CD14-positive monocyte (primary cell): ENCODE measurements around the gene CRIM1. TPM values are rescaled to one million over a fixed set of nuclear protein-coding genes. Genes with fewer than 3 reads are reported as not detected.

Experiments used
- DNase-seq, 3 donors: peaks; one replicate each; pipeline ENCODE4 v3.0.0-alpha.2; 2011 to 2022
- H2AFZ ChIP-seq: 2 replicates; pipeline ENCODE4 v1.6.0; 2012; ENCODE audit warnings: mild to moderate bottlenecking, low read depth, low read length, inconsistent platforms; ENCODE audit not compliant: insufficient read depth, poor library complexity, severe bottlenecking
- H3K27ac ChIP-seq, 2 donors: 1 replicate in 1 of 2; 2 replicates in 1 of 2; pipeline ENCODE4 v1.5.1; 2012 to 2013; ENCODE audit warnings: low read length in 2 of 2, control low read depth in 1 of 2, inconsistent platforms in 1 of 2, low read depth in 1 of 2, mild to moderate bottlenecking in 1 of 2
- H3K27me3 ChIP-seq, 2 donors: one replicate each; pipeline versions ENCODE4 v1.6.0 to v1.6.1; 2011 to 2013; ENCODE audit warnings: low read length in 2 of 2; ENCODE audit not compliant: control insufficient read depth in 2 of 2, insufficient read depth in 2 of 2
- H3K36me3 ChIP-seq, 2 donors: replicated peaks in 1 of 2; 1 replicate in 1 of 2; 2 replicates in 1 of 2; pipeline versions ENCODE4 v1.5.1 to v1.6.1; 2012 to 2013; ENCODE audit warnings: low read length in 2 of 2, control low read depth in 1 of 2, inconsistent platforms in 1 of 2, mild to moderate bottlenecking in 1 of 2; ENCODE audit not compliant: insufficient read depth in 2 of 2, control insufficient read depth in 1 of 2
- H3K4me1 ChIP-seq, 2 donors: 1 replicate in 1 of 2; 2 replicates in 1 of 2; pipeline versions ENCODE4 v1.5.1 to v1.6.1; 2012 to 2013; ENCODE audit warnings: low read length in 2 of 2, control low read depth in 1 of 2, inconsistent platforms in 1 of 2, mild to moderate bottlenecking in 1 of 2, moderate library complexity in 1 of 2; ENCODE audit not compliant: insufficient read depth in 2 of 2, control insufficient read depth in 1 of 2
- H3K4me2 ChIP-seq: replicated peaks from 2 replicates; pipeline ENCODE3; 2012; ENCODE audit warnings: low read length, moderate library complexity, mild to moderate bottlenecking; ENCODE audit not compliant: poor library complexity, severe bottlenecking; ENCODE audit errors: extremely low read depth
- H3K4me3 ChIP-seq, 3 experiments: fragments of 200-600 bp in 1 of 3; sonication (generic) in 1 of 3; replicated peaks in 1 of 3; 1 replicate in 2 of 3; 2 replicates in 1 of 3; pipeline ENCODE4 v1.5.1; 2011 to 2013; ENCODE audit warnings: low read length in 3 of 3, mild to moderate bottlenecking in 3 of 3, control low read depth in 2 of 3, low read depth in 2 of 3, inconsistent platforms in 1 of 3, moderate library complexity in 1 of 3
- H3K79me2 ChIP-seq: 2 replicates; pipeline ENCODE4 v1.6.0; 2012; ENCODE audit warnings: mild to moderate bottlenecking, control low read depth, inconsistent platforms, low read length, moderate library complexity; ENCODE audit not compliant: insufficient read depth
- H3K9ac ChIP-seq: 2 replicates; pipeline ENCODE4 v1.6.0; 2017; ENCODE audit warnings: low read length, mild to moderate bottlenecking; ENCODE audit not compliant: insufficient read depth, poor library complexity, severe bottlenecking
- H3K9me3 ChIP-seq, 2 donors: replicated peaks in 1 of 2; 1 replicate in 1 of 2; 2 replicates in 1 of 2; pipeline versions ENCODE4 v1.5.1 to v1.6.1; 2012 to 2013; ENCODE audit warnings: low read length in 2 of 2, control low read depth in 1 of 2; ENCODE audit not compliant: control insufficient read depth in 1 of 2, insufficient read depth in 1 of 2
- H4K20me1 ChIP-seq: 2 replicates; pipeline ENCODE4 v1.6.0; 2012; ENCODE audit warnings: mild to moderate bottlenecking, low read length, control low read depth, moderate library complexity; ENCODE audit not compliant: insufficient read depth
- H3K27ac Mint-ChIP-seq, 7 donors: one replicate each; pipeline ENCODE4 v1.8.0; 2020; ENCODE audit warnings: mild to moderate bottlenecking in 7 of 7, mixed read lengths in 7 of 7, moderate library complexity in 6 of 7, inconsistent platforms in 2 of 7
- H3K27me3 Mint-ChIP-seq, 3 donors: one replicate each; pipeline ENCODE4 v1.8.0; 2021 to 2022; ENCODE audit warnings: low read depth in 3 of 3, mild to moderate bottlenecking in 3 of 3, mixed read lengths in 3 of 3, moderate library complexity in 3 of 3, inconsistent platforms in 1 of 3
- H3K36me3 Mint-ChIP-seq, 2 donors: one replicate each; pipeline ENCODE4 v1.8.0; 2020; ENCODE audit warnings: mixed read lengths in 2 of 2, inconsistent platforms in 1 of 2, mild to moderate bottlenecking in 1 of 2
- H3K4me1 Mint-ChIP-seq: one replicate; pipeline ENCODE4 v1.8.0; 2020; ENCODE audit warnings: mild to moderate bottlenecking, mixed read lengths
- H3K4me3 Mint-ChIP-seq, 2 donors: one replicate each; pipeline ENCODE4 v1.8.0; 2020; ENCODE audit warnings: mild to moderate bottlenecking in 2 of 2, mixed read lengths in 2 of 2, moderate library complexity in 1 of 2
- H3K9me3 Mint-ChIP-seq, 7 donors: one replicate each; pipeline ENCODE4 v1.8.0; 2020 to 2022; ENCODE audit warnings: mixed read lengths in 7 of 7, mild to moderate bottlenecking in 6 of 7, moderate library complexity in 6 of 7, inconsistent platforms in 2 of 7
- WGBS: methylation state at CpG from one replicate; pipeline ENCODE4 v1.1.5; 2013; ENCODE audit warnings: missing lambda C conversion rate; ENCODE audit not compliant: insufficient coverage; 5-methylcytosine and 5-hydroxymethylcytosine counted together
- intact Hi-C, 2 donors: fragments of 100-400 bp; cut with micrococcal nuclease; formaldehyde crosslinking; loops; one replicate each; pipeline versions ENCODE4 v1.15.0 to v1.15.1; 2023
- polyA plus RNA-seq, 3 donors: library from polyadenylated mRNA; depleted of rRNA in 1 of 3; unstranded in 2 of 3; stranded (reverse) in 1 of 3; fragments of 300-500 nt in 2 of 3; fragments of >200 nt in 1 of 3; fragmentation: Illumina TruSeq in 2 of 3; gene quantifications; 1 replicate in 2 of 3; 2 replicates in 1 of 3; pipeline ENCODE4 v1.2.3, GENCODE V29; 2012 to 2021
- TF ChIP-seq, protein P1 (sequence below): fragments of 200-600 bp; IDR thresholded peaks from one replicate; pipeline ENCODE4 v1.8.0; 2022; ENCODE audit warnings: antibody characterized with exemption, mild to moderate bottlenecking

Gene CRIM1
- polyA plus RNA-seq, 3 donors = 0.08 to 0.27 TPM; not detected in 1

- no peak for DNase-seq
- Histone ChIP-seq H3K4me2 (no peak overlapping the region), H3K4me1 (no peaks in the 10 kb centered on the region), H3K9ac (no peak overlapping the region), H3K36me3 (no peaks in the 10 kb centered on the region), H4K20me1 (no peaks in the 10 kb centered on the region), H3K4me3 (no peak overlapping the region), H3K79me2 (no peaks in the 10 kb centered on the region), H3K9me3 (no peaks in the 10 kb centered on the region), H3K27ac (no peak overlapping the region), H2AFZ (no peak overlapping the region), H3K27me3 (no peaks in the 10 kb centered on the region)
- H3K4me3 Mint-ChIP-seq = no peak overlapping the region
- TF ChIP-seq, protein P1, sequence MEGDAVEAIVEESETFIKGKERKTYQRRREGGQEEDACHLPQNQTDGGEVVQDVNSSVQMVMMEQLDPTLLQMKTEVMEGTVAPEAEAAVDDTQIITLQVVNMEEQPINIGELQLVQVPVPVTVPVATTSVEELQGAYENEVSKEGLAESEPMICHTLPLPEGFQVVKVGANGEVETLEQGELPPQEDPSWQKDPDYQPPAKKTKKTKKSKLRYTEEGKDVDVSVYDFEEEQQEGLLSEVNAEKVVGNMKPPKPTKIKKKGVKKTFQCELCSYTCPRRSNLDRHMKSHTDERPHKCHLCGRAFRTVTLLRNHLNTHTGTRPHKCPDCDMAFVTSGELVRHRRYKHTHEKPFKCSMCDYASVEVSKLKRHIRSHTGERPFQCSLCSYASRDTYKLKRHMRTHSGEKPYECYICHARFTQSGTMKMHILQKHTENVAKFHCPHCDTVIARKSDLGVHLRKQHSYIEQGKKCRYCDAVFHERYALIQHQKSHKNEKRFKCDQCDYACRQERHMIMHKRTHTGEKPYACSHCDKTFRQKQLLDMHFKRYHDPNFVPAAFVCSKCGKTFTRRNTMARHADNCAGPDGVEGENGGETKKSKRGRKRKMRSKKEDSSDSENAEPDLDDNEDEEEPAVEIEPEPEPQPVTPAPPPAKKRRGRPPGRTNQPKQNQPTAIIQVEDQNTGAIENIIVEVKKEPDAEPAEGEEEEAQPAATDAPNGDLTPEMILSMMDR = no peak
- WGBS = 92% methylated on average over 2 of the region's 3 CpGs
- peaks cover 0 to 2% (median 0%) of the 10 kb centered on the region in 3 donors for H3K27me3 Mint-ChIP-seq
- intact Hi-C loops = no loop called here
- no peaks in the 10 kb centered on the region for H3K36me3 Mint-ChIP-seq
- no peak overlapping the region for H3K27ac Mint-ChIP-seq
- H3K4me1 Mint-ChIP-seq = no peaks in the 10 kb centered on the region
- H3K9me3 Mint-ChIP-seq = no peaks in the 10 kb centered on the region
Measured at GRCh38 chr2:36512705-36513104, 157.1 kb downstream of the CRIM1 start.

GRCh38 chr2:36513661-36514060 lies 158.1 kb downstream of the CRIM1 start:
- Histone ChIP-seq H3K4me1 (no peaks in the 10 kb centered on the region), H3K27ac (no peak overlapping the region), H3K79me2 (no peaks in the 10 kb centered on the region), H3K36me3 (no peaks in the 10 kb centered on the region), H2AFZ (no peak overlapping the region), H3K4me3 (no peak overlapping the region), H4K20me1 (no peaks in the 10 kb centered on the region), H3K27me3 (no peaks in the 10 kb centered on the region), H3K9ac (no peak overlapping the region), H3K4me2 (no peak overlapping the region), H3K9me3 (no peaks in the 10 kb centered on the region)
- no peak for DNase-seq
- intact Hi-C loops = no loop called here
- Mint-ChIP-seq H3K27ac (no peak overlapping the region), H3K9me3 (no peaks in the 10 kb centered on the region), H3K4me3 (no peak overlapping the region), H3K27me3 (peaks cover 0 to 2% (median 0%) of the 10 kb centered on the region in 3 donors), H3K4me1 (no peaks in the 10 kb centered on the region), H3K36me3 (peaks cover 0 to under 1% of the 10 kb centered on the region in 2 donors)
- TF ChIP-seq, protein P1 = no peak
- WGBS = 100% methylated on average over 2 of the region's 2 CpGs
